Thyroid gland (tissue), 4 donors: ENCODE results near the gene MYO10. TPM values are rescaled to one million over a fixed set of nuclear protein-coding genes. Genes with fewer than 3 reads are reported as not detected.

Source experiments
- DNase-seq, 2 donors: peaks; one replicate each; pipeline ENCODE4 v3.0.0-alpha.2; 2019
- H3K27ac ChIP-seq, 3 donors: fragments of 200-600 bp; sonication (generic); 1 replicate in 2 of 3; 2 replicates in 1 of 3; pipeline ENCODE4 v1.5.1; 2016 to 2019; ENCODE audit warnings: mild to moderate bottlenecking in 1 of 3, moderate library complexity in 1 of 3
- H3K27me3 ChIP-seq: fragments of 200-600 bp; sonication (generic); one replicate; pipeline ENCODE4 v1.5.1; 2019
- H3K36me3 ChIP-seq, 2 donors: fragments of 200-600 bp; sonication (generic); one replicate each; pipeline ENCODE4 v1.5.1; 2016 to 2019
- H3K4me1 ChIP-seq, 2 donors: fragments of 200-600 bp; sonication (generic); one replicate each; pipeline ENCODE4 v1.5.1; 2017 to 2019
- H3K4me3 ChIP-seq, 3 donors: fragments of 200-600 bp; sonication (generic); replicated peaks in 1 of 3; 1 replicate in 2 of 3; 2 replicates in 1 of 3; pipeline ENCODE4 v1.5.1; 2016; ENCODE audit warnings: mild to moderate bottlenecking in 1 of 3
- H3K9me3 ChIP-seq: fragments of 200-600 bp; sonication (generic); one replicate; pipeline ENCODE4 v1.5.1; 2017
- POLR2A ChIP-seq, 2 donors: fragments of 450-650 bp; IDR thresholded peaks; one replicate each; pipeline ENCODE4 v1.6.1; 2017; ENCODE audit warnings: antibody characterized with exemption in 2 of 2, mild to moderate bottlenecking in 2 of 2, moderate library complexity in 1 of 2
- WGBS, 2 donors: methylation state at CpG; one replicate each; pipeline ENCODE4 v1.1.5; 2017; 5-methylcytosine and 5-hydroxymethylcytosine counted together
- intact Hi-C: fragments of 100-400 bp; cut with DNase I; formaldehyde crosslinking; loops from one replicate; pipeline ENCODE4 v1.15.1; 2023
- total RNA-seq, 4 donors: library from RNA; depleted of rRNA; stranded (reverse); fragments of >200 nt; gene quantifications; one replicate each; pipeline ENCODE4 v1.2.3, GENCODE V29; 2016
- TF ChIP-seq, protein P1 (sequence below), 6 experiments: fragments of 200-600 bp in 3 of 6; fragments of 450-650 bp in 3 of 6; sonication (generic) in 3 of 6; IDR thresholded peaks; one replicate each; pipeline ENCODE4 v1.5.1; 2016 to 2019; ENCODE audit warnings: antibody characterized with exemption in 6 of 6, mild to moderate bottlenecking in 2 of 6, inconsistent platforms in 1 of 6, moderate library complexity in 1 of 6

MYO10 gene
- total RNA-seq, 4 donors from 2014 or later, result 49.2 to 89.6 (median 71.0) TPM

DNA sequence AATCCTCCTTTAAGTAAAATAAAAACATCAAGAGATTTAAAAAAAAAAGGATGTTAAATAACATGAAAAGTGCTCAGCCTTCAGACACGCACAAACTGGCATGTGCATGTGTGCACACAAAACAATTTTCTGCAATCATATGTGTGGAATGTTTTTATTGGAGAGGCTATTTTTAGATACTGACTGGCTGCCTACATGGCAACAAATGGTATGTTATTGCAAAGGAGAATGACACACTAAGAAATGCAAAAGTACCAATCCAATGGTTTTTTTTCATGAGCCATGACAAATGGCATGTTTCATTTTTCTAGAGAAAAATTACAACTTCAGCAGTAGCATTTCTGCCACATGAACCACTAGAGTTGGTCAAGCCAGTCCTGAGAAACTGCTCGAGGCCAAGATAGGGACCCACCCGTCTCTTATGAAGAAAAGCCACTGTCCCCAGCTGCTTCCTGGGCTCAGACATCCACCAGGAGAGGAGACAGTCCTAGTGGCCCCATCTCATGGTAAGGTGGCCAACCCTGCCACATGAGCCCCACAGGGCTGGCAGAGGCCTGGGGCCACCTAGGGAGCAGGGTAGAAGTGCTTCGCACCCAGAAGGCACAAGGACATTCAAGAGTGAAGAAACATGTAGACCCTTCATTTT lies 116.4 kb downstream of the MYO10 start:
- WGBS, 2 donors, result 70 to 78% methylated on average over 4 of the region's 4 CpGs
- Histone ChIP-seq H3K9me3 (no peaks in the 10 kb centered on the region), H3K27me3 (no peaks in the 10 kb centered on the region), H3K4me3 (no peak overlapping the region), H3K27ac (peak overlapping the region; percentile 17 to 56 (median 52)), H3K36me3 (no peaks in the 10 kb centered on the region), H3K4me1 (peaks cover 17 to 26% of the 10 kb centered on the region in 2 donors)
- intact Hi-C loops, result no loop called here
- TF ChIP-seq, protein P1, sequence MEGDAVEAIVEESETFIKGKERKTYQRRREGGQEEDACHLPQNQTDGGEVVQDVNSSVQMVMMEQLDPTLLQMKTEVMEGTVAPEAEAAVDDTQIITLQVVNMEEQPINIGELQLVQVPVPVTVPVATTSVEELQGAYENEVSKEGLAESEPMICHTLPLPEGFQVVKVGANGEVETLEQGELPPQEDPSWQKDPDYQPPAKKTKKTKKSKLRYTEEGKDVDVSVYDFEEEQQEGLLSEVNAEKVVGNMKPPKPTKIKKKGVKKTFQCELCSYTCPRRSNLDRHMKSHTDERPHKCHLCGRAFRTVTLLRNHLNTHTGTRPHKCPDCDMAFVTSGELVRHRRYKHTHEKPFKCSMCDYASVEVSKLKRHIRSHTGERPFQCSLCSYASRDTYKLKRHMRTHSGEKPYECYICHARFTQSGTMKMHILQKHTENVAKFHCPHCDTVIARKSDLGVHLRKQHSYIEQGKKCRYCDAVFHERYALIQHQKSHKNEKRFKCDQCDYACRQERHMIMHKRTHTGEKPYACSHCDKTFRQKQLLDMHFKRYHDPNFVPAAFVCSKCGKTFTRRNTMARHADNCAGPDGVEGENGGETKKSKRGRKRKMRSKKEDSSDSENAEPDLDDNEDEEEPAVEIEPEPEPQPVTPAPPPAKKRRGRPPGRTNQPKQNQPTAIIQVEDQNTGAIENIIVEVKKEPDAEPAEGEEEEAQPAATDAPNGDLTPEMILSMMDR (IDR thresholded peaks at IDR 0.05), result no peak
- no peak for TF ChIP-seq POLR2A (IDR thresholded peaks at IDR 0.05)
- no peak for DNase-seq

DNA sequence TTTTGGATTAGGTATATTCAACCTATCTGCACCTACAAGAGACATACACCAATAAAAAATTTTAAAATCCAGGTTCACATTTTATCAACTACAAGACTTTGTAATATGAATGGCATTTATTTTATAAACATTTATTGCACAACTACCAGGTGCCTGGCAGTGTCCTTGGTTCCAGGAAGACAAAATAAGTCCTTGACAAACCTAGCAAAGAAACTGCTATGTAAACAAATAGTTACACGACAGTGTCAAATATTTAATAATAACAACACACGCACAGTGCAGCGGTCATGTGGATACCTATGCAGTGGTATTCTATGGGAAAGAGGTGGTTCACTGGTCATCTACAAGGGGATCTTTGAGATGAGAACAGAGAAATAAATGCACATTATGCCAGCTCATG lies 120.7 kb downstream of the MYO10 start:
- no peak for DNase-seq
- 47% methylated on average over 3 of the region's 3 CpGs for WGBS, 2 donors
- Histone ChIP-seq H3K27ac (no peak overlapping the region), H3K9me3 (no peaks in the 10 kb centered on the region), H3K4me1 (peaks cover 18 to 40% of the 10 kb centered on the region in 2 donors), H3K27me3 (no peaks in the 10 kb centered on the region), H3K36me3 (no peaks in the 10 kb centered on the region), H3K4me3 (no peak overlapping the region)
- TF ChIP-seq POLR2A (IDR thresholded peaks at IDR 0.05), result no peak
- TF ChIP-seq, protein P1 (IDR thresholded peaks at IDR 0.05), result no peak
- intact Hi-C loops, result no loop called here

GRCh38 chr5:16812911-16813310 lies 123.2 kb downstream of the MYO10 start:
- intact Hi-C loops, result no loop called here
- DNase-seq, result peak; percentile 41 to 44
- no peak overlapping the region for H3K27ac ChIP-seq

DNA sequence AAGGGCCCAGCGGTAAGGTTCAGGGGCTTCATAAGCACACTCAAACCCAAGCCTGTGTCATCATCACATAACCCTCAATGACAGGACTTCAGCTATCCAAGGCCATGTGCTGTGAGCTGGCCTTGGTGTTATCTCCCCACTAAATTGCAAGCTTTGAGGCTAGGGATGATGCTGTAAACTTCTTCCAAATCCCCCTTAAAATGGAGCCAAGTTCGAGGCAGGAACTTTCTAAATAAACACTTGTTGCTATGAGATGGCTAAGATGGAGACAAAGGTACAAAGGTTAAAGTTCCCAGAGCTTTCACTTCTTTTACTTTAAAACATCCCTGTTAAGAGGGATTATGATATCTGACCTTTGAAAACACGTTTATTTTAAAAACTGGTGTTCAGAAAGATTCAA lies 123.6 kb downstream of the MYO10 start:
- WGBS, 2 donors, result 35 to 41% methylated on average over 2 of the region's 3 CpGs
- H3K4me1 ChIP-seq, result peaks cover 28 to 45% of the 10 kb centered on the region in 2 donors
- no peaks in the 10 kb centered on the region for H3K9me3 ChIP-seq
- DNase-seq, result no peak
- H3K4me3 ChIP-seq, result no peak overlapping the region
- no peak overlapping the region for H3K27ac ChIP-seq
- intact Hi-C loops, result no loop called here
- H3K36me3 ChIP-seq, result no peaks in the 10 kb centered on the region
- no peak for TF ChIP-seq POLR2A (IDR thresholded peaks at IDR 0.05)
- TF ChIP-seq, protein P1 (IDR thresholded peaks at IDR 0.05), result no peak
- no peaks in the 10 kb centered on the region for H3K27me3 ChIP-seq

More at GRCh38 chr5:16812911-16813310, 123.2 kb downstream of the MYO10 start:
- Histone ChIP-seq H3K27me3 (no peaks in the 10 kb centered on the region), H3K36me3 (no peaks in the 10 kb centered on the region), H3K9me3 (no peaks in the 10 kb centered on the region), H3K4me1 (peaks cover 28 to 45% of the 10 kb centered on the region in 2 donors), H3K4me3 (no peak overlapping the region)
- 79 to 82% methylated on average over 4 of the region's 4 CpGs for WGBS, 2 donors
- TF ChIP-seq POLR2A (IDR thresholded peaks at IDR 0.05), result no peak
- TF ChIP-seq, protein P1 (IDR thresholded peaks at IDR 0.05), result no peak

- no peak for DNase-seq
- Histone ChIP-seq H3K36me3 (no peaks in the 10 kb centered on the region), H3K27ac (peak overlapping the region; percentile 56 to 63 (median 58)), H3K4me1 (peaks cover 25 to 46% of the 10 kb centered on the region in 2 donors), H3K27me3 (no peaks in the 10 kb centered on the region), H3K9me3 (no peaks in the 10 kb centered on the region), H3K4me3 (no peak overlapping the region)
- no peak for TF ChIP-seq POLR2A (IDR thresholded peaks at IDR 0.05)
- TF ChIP-seq, protein P1 (IDR thresholded peaks at IDR 0.05), result no peak
- intact Hi-C loops, result no loop called here
- WGBS, 2 donors, result 73 to 80% methylated on average over 9 of the region's 9 CpGs
Measured at GRCh38 chr5:16810208-16810854, 125.8 kb downstream of the MYO10 start.
